ENCODE measurements around the gene VCAN.

The VCAN gene

GRCh38 chr5:83572271-83572670 is 100.7 kb downstream of the VCAN start:
- no peak for DNase-seq

GRCh38 chr5:83576341-83576740 is 104.8 kb downstream of the VCAN start:
- DNase-seq: no peak

- no peak for DNase-seq
These were observed 105.6 kb downstream of the VCAN start for GRCh38 chr5:83577036-83577636.

- no peak for DNase-seq
These were observed 112.3 kb downstream of the VCAN start for GRCh38 chr5:83583859-83584258.

- no peak for DNase-seq
These were observed 115.6 kb downstream of the VCAN start for GRCh38 chr5:83586874-83587776.

- no peak for DNase-seq
These were observed 118.2 kb downstream of the VCAN start for GRCh38 chr5:83589786-83590185.

- no peak for DNase-seq
These were observed 119.4 kb downstream of the VCAN start for GRCh38 chr5:83590966-83591365.

- no peak for DNase-seq
These were observed 123.7 kb downstream of the VCAN start for GRCh38 chr5:83595217-83595616.

- DNase-seq: no peak
These were observed 136.6 kb downstream of the VCAN start for GRCh38 chr5:83608122-83608521.

GRCh38 chr5:83614841-83615240 is 143.3 kb downstream of the VCAN start:
- no peak for DNase-seq

- no peak for DNase-seq
These were observed 156.8 kb downstream of the VCAN start for GRCh38 chr5:83628360-83628759.
